NB4 (cell line): ENCODE results near the gene LYRM9.

Experiments used
- DNase-seq: peaks from one replicate; pipeline ENCODE4 v3.0.0; 2010; ENCODE audit warnings: low read depth
- H3K4me3 ChIP-seq: one replicate; pipeline ENCODE4 v1.5.1; 2011; ENCODE audit warnings: mild to moderate bottlenecking, low read depth, low read length, moderate library complexity
- MYC ChIP-seq: IDR thresholded peaks from 2 replicates; pipeline ENCODE4 v1.6.1; 2011; ENCODE audit warnings: low read depth, low read length
- POLR2A ChIP-seq: IDR thresholded peaks from 2 replicates; pipeline ENCODE4 v1.6.1; 2011; ENCODE audit warnings: mild to moderate bottlenecking; ENCODE audit not compliant: insufficient read length; ENCODE audit errors: extremely low read depth
- TF ChIP-seq, protein P1 (sequence below): IDR thresholded peaks from 2 replicates; pipeline ENCODE4 v1.6.1; 2011; ENCODE audit warnings: low read depth, low read length
- TF ChIP-seq, protein P2 (sequence below): IDR thresholded peaks from one replicate; pipeline ENCODE4 v1.5.1; 2012; ENCODE audit warnings: low read depth, low read length

The LYRM9 gene

DNA sequence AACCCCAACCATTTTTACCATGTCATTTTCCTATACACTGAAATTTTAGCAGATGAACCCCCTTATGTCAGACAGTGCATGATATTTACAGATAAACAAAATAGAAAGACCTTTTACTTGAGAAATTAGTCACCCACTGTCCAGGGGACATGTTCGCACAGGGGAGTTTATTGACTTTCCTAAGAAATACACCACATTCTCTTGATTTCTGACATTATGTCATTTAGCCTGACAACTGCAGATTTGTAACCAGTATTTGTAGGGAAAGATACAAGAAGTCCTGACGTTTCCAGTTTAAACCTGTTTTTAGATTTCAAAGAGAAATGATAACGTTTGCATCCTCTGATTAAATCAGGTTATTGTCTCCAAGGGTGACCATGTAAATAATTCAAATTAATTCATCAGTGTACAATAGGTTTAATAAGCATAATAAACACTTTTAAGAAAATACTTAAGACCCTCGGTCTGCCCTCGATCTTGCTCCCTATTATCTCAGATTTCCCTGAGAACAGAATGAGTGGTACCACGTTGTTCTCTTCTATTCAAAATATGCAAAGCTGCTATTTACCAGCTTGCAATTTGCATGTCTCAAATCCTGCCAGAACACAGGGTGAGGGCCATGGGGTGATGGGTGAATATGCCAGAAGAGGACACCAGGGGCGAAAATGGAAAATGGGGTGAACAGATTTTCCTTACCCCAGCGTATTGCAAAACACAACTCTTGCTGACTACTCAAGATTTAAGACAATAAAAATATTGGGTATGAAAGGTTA, 2.1 kb upstream of the LYRM9 start:
- TF ChIP-seq MYC, result no peak
- no peak for TF ChIP-seq POLR2A
- TF ChIP-seq, protein P1, sequence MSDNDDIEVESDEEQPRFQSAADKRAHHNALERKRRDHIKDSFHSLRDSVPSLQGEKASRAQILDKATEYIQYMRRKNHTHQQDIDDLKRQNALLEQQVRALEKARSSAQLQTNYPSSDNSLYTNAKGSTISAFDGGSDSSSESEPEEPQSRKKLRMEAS, result no peak
- TF ChIP-seq, protein P2, sequence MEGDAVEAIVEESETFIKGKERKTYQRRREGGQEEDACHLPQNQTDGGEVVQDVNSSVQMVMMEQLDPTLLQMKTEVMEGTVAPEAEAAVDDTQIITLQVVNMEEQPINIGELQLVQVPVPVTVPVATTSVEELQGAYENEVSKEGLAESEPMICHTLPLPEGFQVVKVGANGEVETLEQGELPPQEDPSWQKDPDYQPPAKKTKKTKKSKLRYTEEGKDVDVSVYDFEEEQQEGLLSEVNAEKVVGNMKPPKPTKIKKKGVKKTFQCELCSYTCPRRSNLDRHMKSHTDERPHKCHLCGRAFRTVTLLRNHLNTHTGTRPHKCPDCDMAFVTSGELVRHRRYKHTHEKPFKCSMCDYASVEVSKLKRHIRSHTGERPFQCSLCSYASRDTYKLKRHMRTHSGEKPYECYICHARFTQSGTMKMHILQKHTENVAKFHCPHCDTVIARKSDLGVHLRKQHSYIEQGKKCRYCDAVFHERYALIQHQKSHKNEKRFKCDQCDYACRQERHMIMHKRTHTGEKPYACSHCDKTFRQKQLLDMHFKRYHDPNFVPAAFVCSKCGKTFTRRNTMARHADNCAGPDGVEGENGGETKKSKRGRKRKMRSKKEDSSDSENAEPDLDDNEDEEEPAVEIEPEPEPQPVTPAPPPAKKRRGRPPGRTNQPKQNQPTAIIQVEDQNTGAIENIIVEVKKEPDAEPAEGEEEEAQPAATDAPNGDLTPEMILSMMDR, result no peak
- DNase-seq, result no peak
- no peak overlapping the region for H3K4me3 ChIP-seq

DNA sequence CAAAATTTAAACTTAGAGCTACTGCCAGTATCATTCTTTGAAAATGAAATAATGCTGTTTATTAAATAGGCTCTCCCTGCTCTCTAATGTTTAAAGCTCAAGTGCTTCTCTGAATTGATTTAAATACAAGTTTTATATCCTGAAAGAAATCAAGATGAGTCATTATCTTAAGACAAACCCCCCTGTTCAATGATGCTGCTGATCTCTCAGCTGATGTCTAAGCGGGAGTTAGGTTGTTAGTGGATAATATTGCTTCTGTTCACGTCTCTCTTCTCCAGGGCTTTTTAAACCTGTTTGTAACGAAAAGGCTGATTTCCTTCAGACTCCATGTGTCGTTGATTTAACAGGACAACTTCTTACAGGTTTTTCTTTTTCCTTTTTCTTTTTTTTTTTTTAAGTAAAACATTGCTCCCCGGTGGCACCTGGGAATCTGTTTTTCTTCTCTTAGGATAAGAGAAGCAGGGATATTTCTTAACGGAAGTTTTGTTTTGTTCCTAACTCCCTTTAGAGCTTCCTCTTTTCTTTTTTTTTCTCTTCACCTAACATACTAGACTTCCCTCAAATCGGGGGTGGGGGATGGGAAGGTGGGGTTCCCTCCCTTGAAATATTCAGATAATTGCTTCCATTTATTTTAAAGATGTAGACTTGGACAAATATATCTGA, 807 bp upstream of the LYRM9 start:
- DNase-seq, result peak; percentile 48
- no peak for TF ChIP-seq POLR2A
- TF ChIP-seq, protein P2, result no peak
- no peak for TF ChIP-seq MYC
- TF ChIP-seq, protein P1, result no peak
- peak overlapping the region; percentile 48 for H3K4me3 ChIP-seq

DNA sequence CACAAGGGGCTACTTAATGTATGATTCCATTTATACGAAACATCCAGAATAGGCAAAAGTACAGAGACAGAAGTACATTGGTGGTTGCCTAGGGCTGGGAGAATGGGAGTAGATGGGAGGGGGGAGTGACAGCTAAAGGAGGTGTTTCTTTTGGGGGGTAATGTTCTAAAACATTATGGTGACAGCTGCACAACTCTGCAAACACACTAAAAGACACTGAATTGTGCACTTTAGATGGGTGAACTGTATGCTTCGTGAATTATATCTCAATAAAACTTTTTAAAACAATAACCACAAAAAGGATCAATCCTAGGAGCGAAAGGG, 661 bp downstream of the LYRM9 start:
- TF ChIP-seq, protein P1, result no peak
- TF ChIP-seq POLR2A (no peak), MYC (no peak)
- TF ChIP-seq, protein P2, result no peak
- DNase-seq, result no peak

DNA sequence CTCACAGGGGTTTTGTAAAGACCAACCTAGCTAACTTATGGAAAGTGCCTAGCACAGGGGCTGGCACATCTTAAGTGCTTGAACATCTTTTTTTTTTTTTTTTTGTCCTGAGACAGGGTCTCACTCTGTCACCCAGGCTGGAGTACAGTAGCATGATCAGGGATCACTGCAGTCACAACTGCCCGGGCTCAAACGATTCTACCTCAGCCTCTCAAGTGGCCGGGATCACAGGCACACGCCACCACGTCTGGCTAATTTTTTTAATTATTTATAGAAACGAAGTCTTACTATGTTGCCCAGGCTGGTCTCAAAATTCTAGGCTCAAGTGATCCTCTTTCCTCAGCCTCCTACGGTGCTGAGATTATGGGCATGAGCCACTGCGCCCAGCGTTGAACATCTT, 1.3 kb downstream of the LYRM9 start:
- TF ChIP-seq POLR2A, result no peak
- no peak for DNase-seq
- H3K4me3 ChIP-seq, result no peak overlapping the region

More for the DNA sequence above, 661 bp downstream of the LYRM9 start:
- H3K4me3 ChIP-seq, result peak overlapping the region; percentile 19

DNA sequence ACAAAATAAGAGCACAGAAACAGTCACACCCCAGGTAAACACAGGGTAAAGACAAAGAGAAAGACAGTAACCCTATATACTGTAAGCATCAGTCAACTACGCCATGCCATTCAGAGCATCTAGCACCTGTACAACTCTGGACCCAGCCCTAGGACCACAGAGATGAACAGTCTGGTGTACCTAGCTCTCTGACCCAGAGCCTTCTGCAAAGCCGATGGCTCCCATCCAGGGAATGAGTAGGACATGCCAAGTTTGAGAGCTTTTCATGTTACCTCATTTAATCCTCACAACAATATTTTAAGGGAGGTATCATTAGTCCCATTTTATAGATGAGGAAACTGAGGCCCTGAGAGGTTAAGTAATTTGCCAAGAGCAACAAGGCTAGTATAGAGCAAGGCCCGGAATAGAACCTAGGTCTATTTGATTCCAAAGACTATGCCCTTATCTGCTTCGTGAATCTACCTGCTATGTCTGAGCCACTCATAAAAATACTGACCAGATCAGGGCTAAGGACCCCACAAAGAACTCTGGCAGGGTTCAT, 3.4 kb downstream of the LYRM9 start:
- H3K4me3 ChIP-seq, result no peak overlapping the region
- TF ChIP-seq POLR2A, result no peak
- TF ChIP-seq, protein P1, result no peak
- TF ChIP-seq MYC, result no peak
- TF ChIP-seq, protein P2, result no peak
- no peak for DNase-seq

DNA sequence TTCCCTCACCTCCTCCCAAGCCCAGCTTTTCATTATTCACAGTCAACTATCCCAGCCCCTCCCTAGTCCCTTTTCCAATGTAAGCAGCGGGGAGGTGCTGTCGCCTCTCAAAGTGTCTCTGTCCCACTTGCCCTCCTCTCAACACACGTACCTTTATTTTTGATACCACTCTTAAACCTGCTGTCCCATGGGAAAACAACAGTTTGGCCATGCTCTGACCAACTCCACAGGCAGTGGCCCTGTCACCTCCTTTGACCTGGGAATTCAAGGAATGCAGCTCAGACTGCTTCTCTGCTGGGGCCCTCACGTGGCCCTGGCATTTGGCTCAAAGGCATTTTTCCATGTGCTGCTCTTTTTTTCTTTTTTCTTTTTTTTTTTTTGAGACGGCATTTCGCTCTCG, 4.2 kb downstream of the LYRM9 start:
- TF ChIP-seq, protein P1, result no peak
- TF ChIP-seq MYC (no peak), POLR2A (no peak)
- TF ChIP-seq, protein P2, result no peak
- DNase-seq, result no peak
- H3K4me3 ChIP-seq, result no peak overlapping the region
